HEK293 (cell line): ENCODE results near the gene SEC22A.

Experiments
- CTCF ChIA-PET: fragments of 350-600 bp; formaldehyde crosslinking; extraction: SDS; loops from one replicate; lab custom pipeline; 2021; ENCODE audit warnings: antibody characterized with exemption; lab: Yijun Ruan, JAX
- POLR2A ChIA-PET: fragments of 300-600 bp; formaldehyde crosslinking; extraction: SDS; loops from one replicate; lab custom pipeline; 2020; ENCODE audit warnings: antibody characterized with exemption, inconsistent platforms; lab: Yijun Ruan, JAX
- H3K27ac ChIP-seq: fragments of 200-500 bp; sonication (Bioruptor generic); 2 replicates; pipeline ENCODE4 v1.5.1; 2014; ENCODE audit warnings: low read depth, low read length, control low read depth, inconsistent platforms; ENCODE audit errors: extremely low read depth
- H3K36me3 ChIP-seq, 2 experiments: fragments of 200-500 bp in 1 of 2; sonication (Bioruptor generic) in 1 of 2; 1 replicate in 1 of 2; 2 replicates in 1 of 2; pipeline ENCODE4 v1.5.1; 2014 to 2017; ENCODE audit warnings: inconsistent platforms in 2 of 2, low read length in 2 of 2; ENCODE audit not compliant: control insufficient read depth in 2 of 2, insufficient read depth in 1 of 2
- H3K4me1 ChIP-seq: fragments of 200-500 bp; sonication (Bioruptor generic); 2 replicates; pipeline ENCODE4 v1.5.1; 2014; ENCODE audit warnings: mild to moderate bottlenecking, low read length, inconsistent platforms; ENCODE audit not compliant: control insufficient read depth, insufficient read depth
- H3K4me3 ChIP-seq: 2 replicates; pipeline ENCODE4 v1.5.1; 2011; ENCODE audit warnings: low read depth, mild to moderate bottlenecking, control low read depth, low read length, moderate library complexity
- H3K9me3 ChIP-seq: fragments of 200-500 bp; sonication (Bioruptor generic); 2 replicates; pipeline ENCODE4 v1.5.1; 2014; ENCODE audit warnings: low read depth, low read length, inconsistent platforms; ENCODE audit not compliant: control insufficient read depth, insufficient read depth
- EGR2 ChIP-seq: fragments of 450-650 bp; formaldehyde crosslinking; IDR thresholded peaks from 2 replicates; pipeline ENCODE4 v1.5.1; 2016; ENCODE audit warnings: low read depth, missing biosample characterization, missing genetic modification characterization
- GFI1B ChIP-seq: fragments of 450-650 bp; formaldehyde crosslinking; IDR thresholded peaks from 2 replicates; pipeline ENCODE4 v1.5.1; 2016; ENCODE audit warnings: missing biosample characterization, missing genetic modification characterization
- GLIS1 ChIP-seq: fragments of 450-650 bp; formaldehyde crosslinking; IDR thresholded peaks from 2 replicates; pipeline ENCODE4 v1.5.1; 2016; ENCODE audit warnings: missing biosample characterization, missing genetic modification characterization
- ZFHX2 ChIP-seq: fragments of 450-650 bp; formaldehyde crosslinking; conservative IDR thresholded peaks from 2 replicates; pipeline ENCODE4 v1.5.1; 2016; ENCODE audit warnings: missing biosample characterization, missing genetic modification characterization
- ZFP3 ChIP-seq: fragments of 450-650 bp; formaldehyde crosslinking; IDR thresholded peaks from 2 replicates; pipeline ENCODE4 v1.5.1; 2016; ENCODE audit warnings: low read depth, missing biosample characterization, missing genetic modification characterization
- ZFP41 ChIP-seq: fragments of 450-650 bp; formaldehyde crosslinking; IDR thresholded peaks from 2 replicates; pipeline ENCODE4 v1.5.1; 2016; ENCODE audit warnings: missing biosample characterization, missing genetic modification characterization, borderline replicate concordance
- ZNF121 ChIP-seq: fragments of 450-650 bp; formaldehyde crosslinking; IDR thresholded peaks from 2 replicates; pipeline ENCODE4 v1.5.1; 2016; ENCODE audit warnings: missing biosample characterization, missing genetic modification characterization
- ZNF146 ChIP-seq: fragments of 450-650 bp; formaldehyde crosslinking; IDR thresholded peaks from 2 replicates; pipeline ENCODE4 v1.5.1; 2016; ENCODE audit warnings: missing biosample characterization, missing genetic modification characterization
- ZNF175 ChIP-seq: fragments of 450-650 bp; formaldehyde crosslinking; IDR thresholded peaks from 2 replicates; pipeline ENCODE4 v1.5.1; 2016; ENCODE audit warnings: missing biosample characterization, missing genetic modification characterization
- ZNF23 ChIP-seq: fragments of 450-650 bp; formaldehyde crosslinking; IDR thresholded peaks from 2 replicates; pipeline ENCODE4 v1.5.1; 2016; ENCODE audit warnings: missing biosample characterization, missing genetic modification characterization, borderline replicate concordance
- ZNF37A ChIP-seq: fragments of 450-650 bp; IDR thresholded peaks from 2 replicates; pipeline ENCODE4 v1.5.1; 2018; ENCODE audit warnings: missing biosample characterization, missing genetic modification characterization
- ZNF416 ChIP-seq: fragments of 450-650 bp; formaldehyde crosslinking; IDR thresholded peaks from 2 replicates; pipeline ENCODE4 v1.5.1; 2016; ENCODE audit warnings: missing biosample characterization, missing genetic modification characterization
- ZNF514 ChIP-seq: fragments of 450-650 bp; formaldehyde crosslinking; IDR thresholded peaks from 2 replicates; pipeline ENCODE4 v1.5.1; 2016; ENCODE audit warnings: missing biosample characterization, missing genetic modification characterization
- ZNF518A ChIP-seq: fragments of 450-650 bp; formaldehyde crosslinking; conservative IDR thresholded peaks from 2 replicates; pipeline ENCODE4 v1.5.1; 2016; ENCODE audit warnings: low read depth, missing biosample characterization, missing genetic modification characterization
- ZNF530 ChIP-seq: fragments of 450-650 bp; formaldehyde crosslinking; IDR thresholded peaks from 2 replicates; pipeline ENCODE4 v1.5.1; 2016; ENCODE audit warnings: low read depth, missing biosample characterization, missing genetic modification characterization
- ZNF544 ChIP-seq: fragments of 450-650 bp; formaldehyde crosslinking; IDR thresholded peaks from 2 replicates; pipeline ENCODE4 v1.5.0; 2017; ENCODE audit warnings: missing biosample characterization, missing genetic modification characterization
- ZNF585B ChIP-seq: fragments of 450-650 bp; formaldehyde crosslinking; IDR thresholded peaks from 2 replicates; pipeline ENCODE4 v1.5.1; 2016; ENCODE audit warnings: missing biosample characterization, missing genetic modification characterization
- ZNF660 ChIP-seq: fragments of 450-650 bp; IDR thresholded peaks from 2 replicates; pipeline ENCODE4 v1.5.1; 2018; ENCODE audit warnings: missing biosample characterization, mild to moderate bottlenecking, missing genetic modification characterization
- ZNF792 ChIP-seq: fragments of 450-650 bp; formaldehyde crosslinking; IDR thresholded peaks from 2 replicates; pipeline ENCODE4 v1.5.1; 2016; ENCODE audit warnings: missing biosample characterization, missing genetic modification characterization
- ZXDB ChIP-seq: fragments of 450-650 bp; formaldehyde crosslinking; IDR thresholded peaks from 2 replicates; pipeline ENCODE4 v1.5.1; 2016; ENCODE audit warnings: missing biosample characterization, missing genetic modification characterization
- TF ChIP-seq, protein P1 (sequence below): fragments of 450-650 bp; IDR thresholded peaks from 2 replicates; pipeline ENCODE4 v1.5.1; 2018; ENCODE audit warnings: missing biosample characterization, missing genetic modification characterization
- TF ChIP-seq, protein P2 (sequence below): fragments of 450-650 bp; formaldehyde crosslinking; IDR thresholded peaks from 2 replicates; pipeline ENCODE4 v1.5.1; 2017; ENCODE audit warnings: missing biosample characterization, missing genetic modification characterization
- TF ChIP-seq, protein P3 (sequence below): fragments of 450-650 bp; IDR thresholded peaks from 2 replicates; pipeline ENCODE4 v1.5.1; 2018; ENCODE audit warnings: missing biosample characterization, mild to moderate bottlenecking, missing genetic modification characterization

SEC22A gene

DNA sequence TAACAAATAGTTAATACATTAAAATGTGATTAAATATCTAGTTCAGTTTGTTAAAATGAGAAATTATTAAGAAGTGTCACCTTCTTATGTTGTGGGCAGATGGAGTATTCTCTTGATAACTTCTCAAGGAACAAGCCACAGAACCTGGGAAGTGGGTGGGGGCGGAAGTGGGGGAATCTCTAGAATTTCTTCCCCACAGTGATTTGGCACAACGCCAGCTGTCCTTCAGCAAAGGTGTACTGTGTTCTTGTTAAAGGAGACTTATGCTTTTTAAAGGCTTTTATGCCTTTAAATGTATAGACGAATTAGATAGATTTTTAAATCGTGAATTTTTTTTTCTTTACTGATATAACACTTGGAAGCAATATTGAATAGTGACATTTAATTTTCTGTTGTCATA is 42.4 kb downstream of the SEC22A start:
- Histone ChIP-seq H3K27ac (no peak overlapping the region), H3K4me3 (no peak overlapping the region), H3K36me3 (peaks cover 0 to 47% of the 10 kb centered on the region in 2 experiments; a peak in 1 of 3 replicates), H3K9me3 (no peaks in the 10 kb centered on the region), H3K4me1 (peaks cover 5% of the 10 kb centered on the region; the same call in 1 of the 2 replicates)
- TF ChIP-seq EGR2 (tag by site-specific recombination) (0 out of 2 replicates have a peak, but pooled peaks have one; percentile 18), ZNF792 (tag by site-specific recombination) (no peak), ZFP3 (tag by site-specific recombination) (no peak), GFI1B (tag by site-specific recombination) (no peak), ZNF530 (no peak), ZNF175 (tag by site-specific recombination) (no peak), ZNF544 (tag by site-specific recombination) (0 out of 2 replicates have a peak, but pooled peaks have one; percentile 35), ZNF660 (tag by site-specific recombination) (0 out of 2 replicates have a peak, but pooled peaks have one; percentile 47), ZNF37A (peak; percentile 31; the same call in 1 of the 2 replicates), ZNF146 (tag by site-specific recombination) (no peak), ZNF518A (tag by site-specific recombination) (no peak), ZNF416 (no peak), GLIS1 (tag by site-specific recombination) (peak; percentile 26; the same call in 1 of the 2 replicates), ZFHX2 (tag by site-specific recombination) (no peak), ZNF121 (no peak), ZNF514 (tag by site-specific recombination) (no peak), ZNF585B (tag by site-specific recombination) (no peak), ZFP41 (tag by site-specific recombination) (no peak), ZNF23 (no peak), ZXDB (no peak)
- TF ChIP-seq, protein P1, sequence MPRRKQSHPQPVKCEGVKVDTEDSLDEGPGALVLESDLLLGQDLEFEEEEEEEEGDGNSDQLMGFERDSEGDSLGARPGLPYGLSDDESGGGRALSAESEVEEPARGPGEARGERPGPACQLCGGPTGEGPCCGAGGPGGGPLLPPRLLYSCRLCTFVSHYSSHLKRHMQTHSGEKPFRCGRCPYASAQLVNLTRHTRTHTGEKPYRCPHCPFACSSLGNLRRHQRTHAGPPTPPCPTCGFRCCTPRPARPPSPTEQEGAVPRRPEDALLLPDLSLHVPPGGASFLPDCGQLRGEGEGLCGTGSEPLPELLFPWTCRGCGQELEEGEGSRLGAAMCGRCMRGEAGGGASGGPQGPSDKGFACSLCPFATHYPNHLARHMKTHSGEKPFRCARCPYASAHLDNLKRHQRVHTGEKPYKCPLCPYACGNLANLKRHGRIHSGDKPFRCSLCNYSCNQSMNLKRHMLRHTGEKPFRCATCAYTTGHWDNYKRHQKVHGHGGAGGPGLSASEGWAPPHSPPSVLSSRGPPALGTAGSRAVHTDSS: no peak
- TF ChIP-seq, protein P2, sequence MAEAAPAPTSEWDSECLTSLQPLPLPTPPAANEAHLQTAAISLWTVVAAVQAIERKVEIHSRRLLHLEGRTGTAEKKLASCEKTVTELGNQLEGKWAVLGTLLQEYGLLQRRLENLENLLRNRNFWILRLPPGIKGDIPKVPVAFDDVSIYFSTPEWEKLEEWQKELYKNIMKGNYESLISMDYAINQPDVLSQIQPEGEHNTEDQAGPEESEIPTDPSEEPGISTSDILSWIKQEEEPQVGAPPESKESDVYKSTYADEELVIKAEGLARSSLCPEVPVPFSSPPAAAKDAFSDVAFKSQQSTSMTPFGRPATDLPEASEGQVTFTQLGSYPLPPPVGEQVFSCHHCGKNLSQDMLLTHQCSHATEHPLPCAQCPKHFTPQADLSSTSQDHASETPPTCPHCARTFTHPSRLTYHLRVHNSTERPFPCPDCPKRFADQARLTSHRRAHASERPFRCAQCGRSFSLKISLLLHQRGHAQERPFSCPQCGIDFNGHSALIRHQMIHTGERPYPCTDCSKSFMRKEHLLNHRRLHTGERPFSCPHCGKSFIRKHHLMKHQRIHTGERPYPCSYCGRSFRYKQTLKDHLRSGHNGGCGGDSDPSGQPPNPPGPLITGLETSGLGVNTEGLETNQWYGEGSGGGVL: peak; percentile 48
- TF ChIP-seq, protein P3, sequence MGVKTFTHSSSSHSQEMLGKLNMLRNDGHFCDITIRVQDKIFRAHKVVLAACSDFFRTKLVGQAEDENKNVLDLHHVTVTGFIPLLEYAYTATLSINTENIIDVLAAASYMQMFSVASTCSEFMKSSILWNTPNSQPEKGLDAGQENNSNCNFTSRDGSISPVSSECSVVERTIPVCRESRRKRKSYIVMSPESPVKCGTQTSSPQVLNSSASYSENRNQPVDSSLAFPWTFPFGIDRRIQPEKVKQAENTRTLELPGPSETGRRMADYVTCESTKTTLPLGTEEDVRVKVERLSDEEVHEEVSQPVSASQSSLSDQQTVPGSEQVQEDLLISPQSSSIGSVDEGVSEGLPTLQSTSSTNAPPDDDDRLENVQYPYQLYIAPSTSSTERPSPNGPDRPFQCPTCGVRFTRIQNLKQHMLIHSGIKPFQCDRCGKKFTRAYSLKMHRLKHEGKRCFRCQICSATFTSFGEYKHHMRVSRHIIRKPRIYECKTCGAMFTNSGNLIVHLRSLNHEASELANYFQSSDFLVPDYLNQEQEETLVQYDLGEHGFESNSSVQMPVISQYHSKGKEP: peak; percentile 46; the same call in 1 of the 2 replicates
- ChIA-PET CTCF (interaction anchor here (0.6 kb wide), 1 partner anchor 15 kb away, joined by 3 read pairs; no protein-coding TSS in a partner anchor), POLR2A (no interaction called here)
